ENCODE results near the gene NUDT22.

- TF ChIP-seq, protein P1, sequence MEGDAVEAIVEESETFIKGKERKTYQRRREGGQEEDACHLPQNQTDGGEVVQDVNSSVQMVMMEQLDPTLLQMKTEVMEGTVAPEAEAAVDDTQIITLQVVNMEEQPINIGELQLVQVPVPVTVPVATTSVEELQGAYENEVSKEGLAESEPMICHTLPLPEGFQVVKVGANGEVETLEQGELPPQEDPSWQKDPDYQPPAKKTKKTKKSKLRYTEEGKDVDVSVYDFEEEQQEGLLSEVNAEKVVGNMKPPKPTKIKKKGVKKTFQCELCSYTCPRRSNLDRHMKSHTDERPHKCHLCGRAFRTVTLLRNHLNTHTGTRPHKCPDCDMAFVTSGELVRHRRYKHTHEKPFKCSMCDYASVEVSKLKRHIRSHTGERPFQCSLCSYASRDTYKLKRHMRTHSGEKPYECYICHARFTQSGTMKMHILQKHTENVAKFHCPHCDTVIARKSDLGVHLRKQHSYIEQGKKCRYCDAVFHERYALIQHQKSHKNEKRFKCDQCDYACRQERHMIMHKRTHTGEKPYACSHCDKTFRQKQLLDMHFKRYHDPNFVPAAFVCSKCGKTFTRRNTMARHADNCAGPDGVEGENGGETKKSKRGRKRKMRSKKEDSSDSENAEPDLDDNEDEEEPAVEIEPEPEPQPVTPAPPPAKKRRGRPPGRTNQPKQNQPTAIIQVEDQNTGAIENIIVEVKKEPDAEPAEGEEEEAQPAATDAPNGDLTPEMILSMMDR (IDR thresholded peaks at IDR 0.05; ENCODE audit: control extremely low read depth in 1 of 3, insufficient read depth in 1 of 3, low read depth in 1 of 3, low read length in 3 of 3): no peak
- no peak for TF ChIP-seq POLR2A (IDR thresholded peaks at IDR 0.05; ENCODE audit: control extremely low read depth in 1 of 2, low read depth in 2 of 2, low read length in 2 of 2)
- TF ChIP-seq SIN3A (conservative IDR thresholded peaks at IDR 0.05 in 1 of 2, IDR thresholded peaks at IDR 0.05 in 1 of 2; ENCODE audit: low read depth in 1 of 2, low read length in 2 of 2): no peak
- TF ChIP-seq SRF (IDR thresholded peaks at IDR 0.05; ENCODE audit: low read depth, low read length): no peak
- no peak for TF ChIP-seq SUZ12 (IDR thresholded peaks at IDR 0.05; ENCODE audit: low read length)
- no peak for TF ChIP-seq NRF1 (IDR thresholded peaks at IDR 0.05; ENCODE audit: low read depth, low read length)
- TF ChIP-seq POLR2AphosphoS5 (IDR thresholded peaks at IDR 0.05; ENCODE audit: low read depth, low read length): no peak
- no peak for TF ChIP-seq USF2 (IDR thresholded peaks at IDR 0.05; ENCODE audit: low read length)
- TF ChIP-seq EP300 (IDR thresholded peaks at IDR 0.05; ENCODE audit: borderline replicate concordance in 1 of 2, low read depth in 2 of 2, low read length in 2 of 2): no peak
- no peak for TF ChIP-seq ZNF274 (IDR thresholded peaks at IDR 0.05; ENCODE audit: borderline replicate concordance, extremely low read depth, low read length)
These were observed 6.3 kb downstream of the NUDT22 start for GRCh38 chr11:64232182-64232966.

All from H1 (cell line).